Gastroesophageal sphincter (tissue), 4 donors: ENCODE results near the gene FAM237B. TPM values are rescaled to one million over a fixed set of nuclear protein-coding genes. Genes with fewer than 3 reads are reported as not detected.
"Not testable (repeated sequence)": the region's sequence is repeated elsewhere in the genome, so short reads cannot be mapped to it uniquely, and the experiment has no call there.

Source experiments
- ATAC-seq: fragments of 150-250 bp; one replicate; pipeline ENCODE4 v1.9.1; 2016; ENCODE audit warnings: mild to moderate bottlenecking, moderate library complexity
- H3K27ac ChIP-seq, 4 donors: fragments of 200-600 bp; sonication (generic) in 3 of 4; 1 replicate in 3 of 4; 2 replicates in 1 of 4; pipeline ENCODE4 v1.5.1; 2016 to 2019
- H3K27me3 ChIP-seq: fragments of 200-600 bp; sonication (generic); one replicate; pipeline ENCODE4 v1.5.1; 2019
- H3K36me3 ChIP-seq, 2 donors: fragments of 200-600 bp; sonication (generic); one replicate each; pipeline ENCODE4 v1.5.1; 2019; ENCODE audit warnings: control low read depth in 1 of 2
- H3K4me1 ChIP-seq, 3 donors: fragments of 200-600 bp; sonication (generic); 1 replicate in 2 of 3; 2 replicates in 1 of 3; pipeline ENCODE4 v1.5.1; 2016 to 2019; ENCODE audit warnings: control low read depth in 2 of 3
- H3K4me3 ChIP-seq, 2 donors: fragments of 200-600 bp; sonication (generic); one replicate each; pipeline ENCODE4 v1.5.1; 2019; ENCODE audit warnings: mild to moderate bottlenecking in 1 of 2, moderate library complexity in 1 of 2
- H3K9me3 ChIP-seq, 3 donors: fragments of 200-600 bp; sonication (generic); one replicate each; pipeline ENCODE4 v1.5.1; 2017 to 2019; ENCODE audit warnings: control low read depth in 2 of 3
- EP300 ChIP-seq: sonication (generic); formaldehyde crosslinking; IDR thresholded peaks from one replicate; pipeline ENCODE4 v1.6.1; 2017; ENCODE audit warnings: antibody characterized with exemption, mild to moderate bottlenecking
- POLR2A ChIP-seq, 2 donors: fragments of 450-650 bp; IDR thresholded peaks; one replicate each; pipeline ENCODE4 v1.6.1; 2017; ENCODE audit warnings: antibody characterized with exemption in 2 of 2, mild to moderate bottlenecking in 2 of 2, moderate library complexity in 1 of 2
- POLR2AphosphoS5 ChIP-seq: sonication (generic); formaldehyde crosslinking; IDR thresholded peaks from one replicate; pipeline ENCODE4 v1.6.1; 2017; ENCODE audit warnings: antibody characterized with exemption
- WGBS, 2 donors: methylation state at CpG; one replicate each; pipeline ENCODE4 v1.1.5; 2018; ENCODE audit warnings: low coverage in 1 of 2; 5-methylcytosine and 5-hydroxymethylcytosine counted together
- total RNA-seq, 4 donors: library from RNA; depleted of rRNA; stranded (reverse); fragments of >200 nt; gene quantifications; one replicate each; pipeline ENCODE4 v1.1.0, GENCODE V29; 2016
- TF ChIP-seq, protein P1 (sequence below), 4 experiments: fragments of 200-600 bp in 2 of 4; fragments of 450-650 bp in 2 of 4; sonication (generic) in 1 of 4; IDR thresholded peaks; one replicate each; pipeline ENCODE4 v1.5.1; 2017 to 2019; ENCODE audit warnings: antibody characterized with exemption in 4 of 4, mild to moderate bottlenecking in 2 of 4, moderate library complexity in 2 of 4

Gene FAM237B
- not detected for total RNA-seq

DNA sequence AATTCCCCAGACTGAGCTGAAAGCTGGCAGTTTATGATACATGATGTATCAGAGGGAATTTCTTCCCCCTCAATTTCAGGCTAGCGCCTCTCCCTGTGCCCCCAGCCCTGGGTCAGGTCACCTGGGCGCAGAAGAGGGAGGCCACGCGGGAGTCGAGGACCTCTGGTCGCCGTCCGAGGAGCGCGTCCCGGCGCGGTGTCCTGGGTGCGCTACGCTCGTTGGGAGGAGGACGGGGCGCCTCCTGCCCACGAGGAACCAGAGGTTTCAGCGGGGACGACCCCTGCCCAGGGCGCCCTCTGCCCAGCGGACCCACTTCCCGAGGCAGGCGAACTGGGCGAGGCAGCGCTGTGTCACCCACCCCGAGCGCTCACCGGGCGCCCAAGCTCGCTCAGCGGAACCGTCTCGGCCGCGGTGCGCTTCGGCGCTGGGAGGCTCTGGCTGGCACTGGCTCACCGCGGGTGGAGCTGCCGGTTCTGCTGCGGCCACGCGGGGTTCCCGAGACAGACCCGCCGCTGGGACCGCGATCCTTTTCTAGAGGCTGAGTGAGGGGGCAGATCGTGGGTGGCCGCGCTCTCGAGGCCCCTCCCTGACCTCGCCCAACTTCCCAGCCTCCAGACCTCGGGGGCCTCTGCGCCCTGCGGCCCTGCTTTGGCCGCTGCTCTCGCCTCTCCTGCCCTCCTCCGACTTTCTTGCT, at the start of gene FAM237B:
TSS of gene FAM237B (minus strand) at position 504 of the 694 bp plus-strand sequence. CDS start 1,556 bp downstream, outside the sequence.
- no peak for ATAC-seq
- WGBS, 2 donors: 2% methylated on average over 7 of the region's 62 CpGs; no CpG with 5 or more reads in 1 of the 2 donors
- H3K4me3 ChIP-seq: peak within 1 kb of the TSS in 1 of 2 donors; percentile 31

GRCh38 chr7:90351987-90352386, 30.9 kb upstream of the FAM237B start:
- no peaks in the 10 kb centered on the region for H3K27me3 ChIP-seq
- H3K27ac ChIP-seq: no peak overlapping the region
- TF ChIP-seq EP300 (no peak), POLR2A (IDR thresholded peaks at IDR 0.05) (no peak), POLR2AphosphoS5 (no peak)
- TF ChIP-seq, protein P1, sequence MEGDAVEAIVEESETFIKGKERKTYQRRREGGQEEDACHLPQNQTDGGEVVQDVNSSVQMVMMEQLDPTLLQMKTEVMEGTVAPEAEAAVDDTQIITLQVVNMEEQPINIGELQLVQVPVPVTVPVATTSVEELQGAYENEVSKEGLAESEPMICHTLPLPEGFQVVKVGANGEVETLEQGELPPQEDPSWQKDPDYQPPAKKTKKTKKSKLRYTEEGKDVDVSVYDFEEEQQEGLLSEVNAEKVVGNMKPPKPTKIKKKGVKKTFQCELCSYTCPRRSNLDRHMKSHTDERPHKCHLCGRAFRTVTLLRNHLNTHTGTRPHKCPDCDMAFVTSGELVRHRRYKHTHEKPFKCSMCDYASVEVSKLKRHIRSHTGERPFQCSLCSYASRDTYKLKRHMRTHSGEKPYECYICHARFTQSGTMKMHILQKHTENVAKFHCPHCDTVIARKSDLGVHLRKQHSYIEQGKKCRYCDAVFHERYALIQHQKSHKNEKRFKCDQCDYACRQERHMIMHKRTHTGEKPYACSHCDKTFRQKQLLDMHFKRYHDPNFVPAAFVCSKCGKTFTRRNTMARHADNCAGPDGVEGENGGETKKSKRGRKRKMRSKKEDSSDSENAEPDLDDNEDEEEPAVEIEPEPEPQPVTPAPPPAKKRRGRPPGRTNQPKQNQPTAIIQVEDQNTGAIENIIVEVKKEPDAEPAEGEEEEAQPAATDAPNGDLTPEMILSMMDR (IDR thresholded peaks at IDR 0.05): no peak
- H3K4me1 ChIP-seq: peaks cover 4 to 12% (median 5%) of the 10 kb centered on the region in 3 donors
- H3K4me3 ChIP-seq: no peak overlapping the region
- peaks cover 5 to 23% of the 10 kb centered on the region in 2 donors for H3K36me3 ChIP-seq
- ATAC-seq: no peak
- H3K9me3 ChIP-seq: no peaks in the 10 kb centered on the region

More for the DNA sequence above, at the start of gene FAM237B:
- no peaks in the 10 kb centered on the region for H3K9me3 ChIP-seq
- H3K27me3 ChIP-seq: peaks cover 50% of the 10 kb centered on the region
- H3K4me1 ChIP-seq: peaks cover 0 to 10% (median 5%) of the 10 kb centered on the region in 3 donors
- no peaks in the 10 kb centered on the region for H3K36me3 ChIP-seq
- no peak within 1 kb of the TSS for H3K27ac ChIP-seq
- TF ChIP-seq, protein P1 (IDR thresholded peaks at IDR 0.05): no peak
- TF ChIP-seq EP300 (no peak), POLR2AphosphoS5 (no peak), POLR2A (IDR thresholded peaks at IDR 0.05) (no peak)

- H3K27ac ChIP-seq, H3K27me3 ChIP-seq, H3K9me3 ChIP-seq, H3K4me3 ChIP-seq, H3K36me3 ChIP-seq, ATAC-seq: not testable (repeated sequence)
- whole genome bisulfite sequencing, 2 donors: 86 to 93% methylated on average over 2 to 3 of the region's 3 CpGs
- H3K4me1 ChIP-seq: peaks cover 4 to 21% (median 5%) of the 10 kb centered on the region in 3 donors
Observed at GRCh38 chr7:90350032-90350431, 28.9 kb upstream of the FAM237B start.

DNA sequence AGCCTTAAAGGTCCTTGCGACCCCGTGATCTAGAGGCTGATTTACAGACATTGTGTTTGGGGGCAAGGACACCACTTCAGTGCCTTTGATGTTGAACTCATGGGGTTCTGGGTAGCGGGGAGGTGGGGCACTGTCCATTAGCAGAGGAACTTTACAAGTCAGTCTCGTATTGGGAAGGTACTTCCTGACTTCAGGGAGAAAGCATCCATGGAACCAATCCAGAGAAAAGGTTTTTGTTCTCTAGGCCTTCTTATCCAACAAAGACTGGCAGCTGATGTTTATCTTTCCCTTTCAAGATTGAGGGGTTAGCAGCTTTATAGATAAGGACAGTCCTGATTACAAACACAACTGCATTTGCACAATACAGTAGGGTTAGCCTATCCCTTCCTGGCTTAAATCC, 28.2 kb upstream of the FAM237B start:
- Histone ChIP-seq H3K9me3 (no peaks in the 10 kb centered on the region), H3K27ac (no peak overlapping the region), H3K36me3 (peaks cover 0 to 6% of the 10 kb centered on the region in 2 donors), H3K27me3 (no peaks in the 10 kb centered on the region), H3K4me1 (peaks cover 4 to 22% (median 5%) of the 10 kb centered on the region in 3 donors), H3K4me3 (no peak overlapping the region)
- no peak for TF ChIP-seq POLR2AphosphoS5
- no peak for TF ChIP-seq POLR2A (IDR thresholded peaks at IDR 0.05)
- no peak for TF ChIP-seq EP300
- TF ChIP-seq, protein P1 (IDR thresholded peaks at IDR 0.05): no peak
- no peak for ATAC-seq
- WGBS, 2 donors: 81 to 84% methylated on average over 2 to 4 of the region's 4 CpGs

GRCh38 chr7:90347759-90348158, 26.7 kb upstream of the FAM237B start:
- no peak for ATAC-seq
- 59 to 71% methylated on average over 2 to 4 of the region's 4 CpGs for WGBS, 2 donors
- Histone ChIP-seq H3K4me3 (no peak overlapping the region), H3K9me3 (no peaks in the 10 kb centered on the region), H3K27ac (no peak overlapping the region), H3K36me3 (no peaks in the 10 kb centered on the region), H3K27me3 (no peaks in the 10 kb centered on the region), H3K4me1 (peaks cover 4 to 22% (median 5%) of the 10 kb centered on the region in 3 donors)
- TF ChIP-seq, protein P1 (IDR thresholded peaks at IDR 0.05): no peak
